Stimulated activated memory B cell treated with anti-CD40 and anti-IgM and Interleukin-4, amounts not matched to agents 10 μg/mL and 1 μg/mL and 100 μg/mL, for 72 hours (primary cell): Measurements from ENCODE around the gene PRR5.

Experiments
- ATAC-seq: fragments of 150-1000 bp; cut with Tn5 transposase; 2 replicates; pipeline ENCODE4 v1.10.0; 2021
- H3K27ac Mint-ChIP-seq: one replicate; pipeline ENCODE4 v1.8.0; 2022; ENCODE audit warnings: mild to moderate bottlenecking, mixed read lengths
- H3K27me3 Mint-ChIP-seq: one replicate; pipeline ENCODE4 v1.8.0; 2022; ENCODE audit warnings: mixed read lengths
- H3K36me3 Mint-ChIP-seq: one replicate; pipeline ENCODE4 v1.8.0; 2022; ENCODE audit warnings: mixed read lengths
- H3K4me1 Mint-ChIP-seq: one replicate; pipeline ENCODE4 v1.8.0; 2022; ENCODE audit warnings: mixed read lengths
- H3K4me3 Mint-ChIP-seq: one replicate; pipeline ENCODE4 v1.8.0; 2022; ENCODE audit warnings: mild to moderate bottlenecking, moderate library complexity, mixed read lengths
- H3K9me3 Mint-ChIP-seq: one replicate; pipeline ENCODE4 v1.8.0; 2022; ENCODE audit warnings: mixed read lengths

PRR5 gene

GRCh38 chr22:44730022-44730393 lies 28.0 kb downstream of the PRR5 start:
- Mint-ChIP-seq H3K4me1 (no peaks in the 10 kb centered on the region), H3K4me3 (no peak overlapping the region), H3K27ac (no peak overlapping the region)

GRCh38 chr22:44730490-44731356 lies 28.7 kb downstream of the PRR5 start:
- no peak for ATAC-seq
- H3K36me3 Mint-ChIP-seq, result peaks cover 5% of the 10 kb centered on the region
- peaks cover 3% of the 10 kb centered on the region for H3K4me1 Mint-ChIP-seq
- H3K9me3 Mint-ChIP-seq, result peaks cover 3% of the 10 kb centered on the region
- H3K27ac Mint-ChIP-seq, result no peak overlapping the region
- no peaks in the 10 kb centered on the region for H3K27me3 Mint-ChIP-seq
- H3K4me3 Mint-ChIP-seq, result no peak overlapping the region

More at GRCh38 chr22:44730022-44730393, 28.0 kb downstream of the PRR5 start:
- H3K9me3 Mint-ChIP-seq, result peaks cover 3% of the 10 kb centered on the region
- no peak for ATAC-seq
- peaks cover 9% of the 10 kb centered on the region for H3K36me3 Mint-ChIP-seq
- no peaks in the 10 kb centered on the region for H3K27me3 Mint-ChIP-seq

- Mint-ChIP-seq H3K27me3 (no peaks in the 10 kb centered on the region), H3K4me3 (no peak overlapping the region), H3K9me3 (peaks cover 3% of the 10 kb centered on the region), H3K36me3 (no peaks in the 10 kb centered on the region), H3K27ac (no peak overlapping the region), H3K4me1 (peaks cover 9% of the 10 kb centered on the region)
- no peak for ATAC-seq
Measured at GRCh38 chr22:44731357-44731970, 29.5 kb downstream of the PRR5 start.

GRCh38 chr22:44732017-44732561 lies 30.1 kb downstream of the PRR5 start:
- Mint-ChIP-seq H3K9me3 (peaks cover 3% of the 10 kb centered on the region), H3K27me3 (no peaks in the 10 kb centered on the region), H3K36me3 (no peaks in the 10 kb centered on the region), H3K27ac (no peak overlapping the region), H3K4me3 (no peak overlapping the region), H3K4me1 (peaks cover 9% of the 10 kb centered on the region)
- ATAC-seq, result no peak

- Mint-ChIP-seq H3K9me3 (peaks cover 3% of the 10 kb centered on the region), H3K4me1 (peaks cover 9% of the 10 kb centered on the region), H3K36me3 (no peaks in the 10 kb centered on the region), H3K4me3 (no peak overlapping the region), H3K27ac (no peak overlapping the region), H3K27me3 (no peaks in the 10 kb centered on the region)
- ATAC-seq, result no peak
Measured at GRCh38 chr22:44732661-44733060, 30.7 kb downstream of the PRR5 start.

GRCh38 chr22:44733426-44734106 lies 31.6 kb downstream of the PRR5 start:
- H3K9me3 Mint-ChIP-seq, result peaks cover 3% of the 10 kb centered on the region
- peaks cover 9% of the 10 kb centered on the region for H3K4me1 Mint-ChIP-seq
- no peaks in the 10 kb centered on the region for H3K36me3 Mint-ChIP-seq
- H3K27ac Mint-ChIP-seq, result no peak overlapping the region
- ATAC-seq, result no peak
- peaks cover 4% of the 10 kb centered on the region for H3K27me3 Mint-ChIP-seq
- no peak overlapping the region for H3K4me3 Mint-ChIP-seq

- no peak for ATAC-seq
- H3K36me3 Mint-ChIP-seq, result no peaks in the 10 kb centered on the region
- H3K27me3 Mint-ChIP-seq, result peaks cover 9% of the 10 kb centered on the region
- no peak overlapping the region for H3K4me3 Mint-ChIP-seq
- H3K27ac Mint-ChIP-seq, result no peak overlapping the region
- peaks cover 3% of the 10 kb centered on the region for H3K9me3 Mint-ChIP-seq
- peaks cover 9% of the 10 kb centered on the region for H3K4me1 Mint-ChIP-seq
Measured at GRCh38 chr22:44734278-44734677, 32.3 kb downstream of the PRR5 start.

- Mint-ChIP-seq H3K4me1 (peaks cover 9% of the 10 kb centered on the region), H3K9me3 (peaks cover 3% of the 10 kb centered on the region)
Measured at GRCh38 chr22:44734801-44735517, 33.0 kb downstream of the PRR5 start.

GRCh38 chr22:44735518-44736428 lies 33.8 kb downstream of the PRR5 start:
- peaks cover 15% of the 10 kb centered on the region for H3K27me3 Mint-ChIP-seq
- no peak overlapping the region for H3K27ac Mint-ChIP-seq

More at GRCh38 chr22:44734801-44735517, 33.0 kb downstream of the PRR5 start:
- Mint-ChIP-seq H3K4me3 (no peak overlapping the region), H3K27ac (no peak overlapping the region), H3K36me3 (no peaks in the 10 kb centered on the region), H3K27me3 (peaks cover 9% of the 10 kb centered on the region)
- ATAC-seq, result no peak

GRCh38 chr22:44736581-44737405 lies 34.8 kb downstream of the PRR5 start:
- Mint-ChIP-seq H3K27ac (no peak overlapping the region), H3K27me3 (peaks cover 18% of the 10 kb centered on the region), H3K36me3 (peaks cover 5% of the 10 kb centered on the region), H3K4me1 (peaks cover 9% of the 10 kb centered on the region), H3K9me3 (peaks cover 3% of the 10 kb centered on the region), H3K4me3 (no peak overlapping the region)
- no peak for ATAC-seq

More at GRCh38 chr22:44735518-44736428, 33.8 kb downstream of the PRR5 start:
- Mint-ChIP-seq H3K4me3 (no peak overlapping the region), H3K4me1 (peaks cover 9% of the 10 kb centered on the region), H3K9me3 (peaks cover 3% of the 10 kb centered on the region), H3K36me3 (peaks cover 4% of the 10 kb centered on the region)
- ATAC-seq, result peak; percentile 57

GRCh38 chr22:44737406-44738346 lies 35.7 kb downstream of the PRR5 start:
- H3K27me3 Mint-ChIP-seq, result peaks cover 18% of the 10 kb centered on the region
- H3K36me3 Mint-ChIP-seq, result peaks cover 5% of the 10 kb centered on the region
- H3K27ac Mint-ChIP-seq, result no peak overlapping the region
- no peak overlapping the region for H3K4me3 Mint-ChIP-seq
- peaks cover 2% of the 10 kb centered on the region for H3K9me3 Mint-ChIP-seq
- H3K4me1 Mint-ChIP-seq, result peaks cover 9% of the 10 kb centered on the region
- ATAC-seq, result no peak

- Mint-ChIP-seq H3K9me3 (no peaks in the 10 kb centered on the region), H3K27ac (no peak overlapping the region), H3K36me3 (peaks cover 5% of the 10 kb centered on the region), H3K27me3 (peaks cover 18% of the 10 kb centered on the region), H3K4me3 (no peak overlapping the region), H3K4me1 (peaks cover 9% of the 10 kb centered on the region)
- ATAC-seq, result no peak
Measured at GRCh38 chr22:44738347-44738715, 36.3 kb downstream of the PRR5 start.
